Cardiac fibroblast (primary cell): Measurements from ENCODE around the gene NXT1.

Source experiments
- DNase-seq, 2 donors: peaks; one replicate each; pipeline versions ENCODE4 v3.0.0 to v3.0.0-alpha.2; 2010; ENCODE audit warnings: low read depth in 2 of 2
- H3K4me3 ChIP-seq, 2 donors: replicated peaks in 1 of 2; 1 replicate in 1 of 2; 2 replicates in 1 of 2; pipeline ENCODE4 v1.5.1; 2011; ENCODE audit warnings: low read depth in 2 of 2, low read length in 2 of 2, mild to moderate bottlenecking in 2 of 2, moderate library complexity in 1 of 2
- TF ChIP-seq, protein P1 (sequence below): IDR thresholded peaks from one replicate; pipeline ENCODE4 v1.5.1; 2011; ENCODE audit warnings: low read depth, mild to moderate bottlenecking, low read length, inconsistent platforms

The NXT1 gene

DNA sequence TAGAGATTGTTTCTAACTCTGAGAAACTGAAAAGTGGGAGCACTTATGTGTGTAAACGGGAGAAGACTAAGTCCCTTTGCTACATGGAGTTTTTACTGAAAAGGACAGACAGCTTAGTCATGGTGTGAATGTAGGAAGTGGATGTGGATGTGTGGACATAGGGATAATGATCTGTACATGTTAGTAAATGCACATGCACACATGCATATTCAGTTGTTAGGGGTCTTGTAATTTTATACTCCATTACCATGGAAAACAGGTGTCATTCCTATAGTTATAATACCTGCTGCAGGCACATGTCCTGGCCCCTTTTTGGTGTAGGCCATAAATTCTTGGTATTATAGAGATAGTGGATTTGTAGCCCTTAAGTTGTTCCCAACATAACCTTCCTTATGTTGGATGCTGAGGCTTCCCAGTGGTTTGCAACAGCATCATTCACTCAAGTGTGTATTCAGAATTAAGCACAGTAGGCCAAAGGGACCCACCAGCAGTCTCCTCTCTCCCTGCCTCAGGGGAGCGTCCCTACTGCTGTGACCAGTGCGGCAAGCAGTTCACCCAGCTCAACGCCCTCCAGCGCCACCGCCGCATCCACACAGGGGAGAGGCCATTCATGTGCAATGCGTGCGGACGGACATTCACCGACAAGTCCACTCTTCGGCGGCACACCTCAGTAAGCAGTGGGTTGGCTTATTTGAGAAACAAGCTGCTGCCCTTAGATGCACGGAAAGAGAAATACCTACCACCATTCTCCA is 18.7 kb downstream of the NXT1 start:
- TF ChIP-seq, protein P1, sequence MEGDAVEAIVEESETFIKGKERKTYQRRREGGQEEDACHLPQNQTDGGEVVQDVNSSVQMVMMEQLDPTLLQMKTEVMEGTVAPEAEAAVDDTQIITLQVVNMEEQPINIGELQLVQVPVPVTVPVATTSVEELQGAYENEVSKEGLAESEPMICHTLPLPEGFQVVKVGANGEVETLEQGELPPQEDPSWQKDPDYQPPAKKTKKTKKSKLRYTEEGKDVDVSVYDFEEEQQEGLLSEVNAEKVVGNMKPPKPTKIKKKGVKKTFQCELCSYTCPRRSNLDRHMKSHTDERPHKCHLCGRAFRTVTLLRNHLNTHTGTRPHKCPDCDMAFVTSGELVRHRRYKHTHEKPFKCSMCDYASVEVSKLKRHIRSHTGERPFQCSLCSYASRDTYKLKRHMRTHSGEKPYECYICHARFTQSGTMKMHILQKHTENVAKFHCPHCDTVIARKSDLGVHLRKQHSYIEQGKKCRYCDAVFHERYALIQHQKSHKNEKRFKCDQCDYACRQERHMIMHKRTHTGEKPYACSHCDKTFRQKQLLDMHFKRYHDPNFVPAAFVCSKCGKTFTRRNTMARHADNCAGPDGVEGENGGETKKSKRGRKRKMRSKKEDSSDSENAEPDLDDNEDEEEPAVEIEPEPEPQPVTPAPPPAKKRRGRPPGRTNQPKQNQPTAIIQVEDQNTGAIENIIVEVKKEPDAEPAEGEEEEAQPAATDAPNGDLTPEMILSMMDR = no peak
- no peak overlapping the region for H3K4me3 ChIP-seq
- no peak for DNase-seq

DNA sequence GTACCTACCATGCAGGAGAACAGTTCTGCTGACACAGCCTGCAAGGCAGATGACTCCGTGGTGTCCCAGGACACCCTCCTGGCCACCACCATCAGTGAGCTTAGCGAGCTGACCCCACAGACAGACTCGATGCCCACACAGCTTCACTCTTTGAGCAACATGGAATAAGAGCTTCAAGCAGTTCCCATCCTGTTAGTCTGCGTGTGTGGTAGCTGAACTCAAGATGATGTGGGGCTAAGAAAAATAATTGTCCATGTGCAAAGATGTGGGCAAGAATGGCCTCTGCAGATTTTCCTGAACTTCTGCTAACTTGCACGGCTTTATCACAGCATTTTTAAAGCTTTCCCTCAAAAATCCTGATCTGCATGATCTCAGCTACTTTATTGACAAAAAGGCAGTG is 19.7 kb downstream of the NXT1 start:
- TF ChIP-seq, protein P1 = no peak
- no peak overlapping the region for H3K4me3 ChIP-seq
- DNase-seq = no peak

DNA sequence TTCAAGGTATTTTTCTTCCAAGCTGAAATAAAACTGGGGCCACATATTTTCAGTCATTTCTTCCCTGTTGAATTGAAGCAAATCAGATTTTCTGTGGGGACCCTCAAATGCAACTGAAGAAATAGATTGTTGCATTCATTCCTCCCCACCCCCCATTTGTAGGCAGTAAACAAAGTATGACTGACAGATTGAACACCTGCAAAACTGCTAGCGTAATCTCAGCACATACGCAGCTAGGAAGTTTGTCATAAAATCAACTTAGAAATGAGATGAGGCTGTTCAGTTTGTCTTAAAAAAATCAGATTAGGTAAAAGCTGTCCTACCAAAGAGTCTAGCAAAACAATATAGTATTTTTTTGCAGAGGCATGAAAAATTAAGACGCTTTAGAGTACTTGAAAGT is 20.3 kb downstream of the NXT1 start:
- H3K4me3 ChIP-seq = no peak overlapping the region
- TF ChIP-seq, protein P1 = no peak
- DNase-seq = no peak

DNA sequence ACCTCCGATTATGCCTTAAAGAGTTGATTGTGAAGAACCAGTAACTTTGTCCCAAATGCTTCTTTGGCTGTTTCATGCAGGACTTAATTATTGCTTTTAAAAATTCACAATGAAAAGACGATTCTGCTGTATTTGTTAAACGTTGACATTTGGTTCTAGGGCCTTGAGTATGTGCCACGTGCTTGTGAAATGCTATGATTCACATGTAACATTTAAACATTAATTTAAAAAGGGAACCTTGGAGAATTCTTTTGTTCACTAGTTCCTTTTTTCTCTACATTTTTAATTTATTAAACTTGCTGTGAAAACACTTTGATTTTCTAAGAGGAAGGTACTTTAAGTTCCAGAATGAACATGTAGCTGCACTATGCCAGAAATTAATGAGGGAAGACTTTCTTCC is 20.9 kb downstream of the NXT1 start:
- DNase-seq = no peak
- TF ChIP-seq, protein P1 = no peak
- H3K4me3 ChIP-seq = no peak overlapping the region

DNA sequence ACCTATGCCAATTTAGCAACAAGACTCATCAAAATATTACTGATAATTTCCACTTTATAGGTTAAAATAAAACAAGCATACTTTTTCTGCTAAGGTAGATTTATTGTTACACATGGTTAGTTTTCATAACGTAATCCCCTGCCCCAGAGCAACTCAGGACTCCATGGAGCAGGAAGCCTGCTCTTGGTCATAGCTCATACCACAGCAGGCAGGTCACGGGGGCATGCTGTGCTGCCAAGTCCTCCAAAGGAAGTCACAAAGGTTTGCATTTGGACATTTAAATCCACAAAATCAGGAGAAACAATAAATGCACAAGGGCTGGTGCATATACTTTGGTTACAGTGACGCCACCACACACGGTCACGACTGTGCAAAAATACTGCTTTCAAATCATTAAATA is 23.9 kb downstream of the NXT1 start:
- TF ChIP-seq, protein P1 = no peak
- no peak for DNase-seq

DNA sequence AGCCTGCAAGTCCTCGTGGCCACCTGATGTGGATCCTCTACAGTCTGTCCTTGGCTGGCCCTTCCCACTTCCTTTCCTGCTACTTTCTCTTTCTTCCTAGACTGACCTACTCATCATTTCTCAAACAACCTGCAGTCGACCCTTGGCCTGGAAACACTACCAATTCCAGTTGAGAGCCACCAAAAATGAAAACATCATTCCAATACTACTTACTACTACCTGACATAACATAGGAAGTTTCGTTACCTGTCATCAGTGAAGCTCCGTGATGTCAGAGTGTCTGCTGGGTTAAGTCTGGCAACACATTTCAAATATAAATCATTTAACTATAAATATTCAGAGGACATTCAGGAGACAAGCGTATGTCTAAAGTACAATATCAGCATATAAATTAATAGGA is 25.2 kb downstream of the NXT1 start:
- H3K4me3 ChIP-seq = no peak overlapping the region
- no peak for DNase-seq
- TF ChIP-seq, protein P1 = no peak

More for the DNA sequence above, 23.9 kb downstream of the NXT1 start:
- no peak overlapping the region for H3K4me3 ChIP-seq

DNA sequence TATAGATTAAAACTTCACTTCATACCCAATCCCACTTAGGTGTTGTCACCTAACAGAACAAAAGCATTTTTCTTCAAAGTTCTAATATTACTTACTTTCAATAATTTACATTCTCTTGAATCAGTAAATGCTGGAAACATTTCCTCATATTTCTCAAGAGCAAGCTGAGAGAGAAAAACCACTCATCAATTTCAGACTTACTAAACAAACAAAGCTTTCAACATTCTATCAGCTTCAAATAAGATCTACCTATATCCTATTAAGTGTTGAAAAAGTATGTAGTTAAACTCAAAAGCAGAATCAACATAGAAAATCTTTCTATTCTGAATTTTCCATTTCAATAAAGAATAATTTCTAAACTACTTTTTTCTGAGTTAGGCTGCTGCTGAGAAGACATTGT is 29.2 kb downstream of the NXT1 start:
- no peak overlapping the region for H3K4me3 ChIP-seq
- no peak for DNase-seq
- TF ChIP-seq, protein P1 = no peak
